ENCODE results near the gene BATF.

GRCh38 chr14:75591331-75591946 lies 69.2 kb downstream of the BATF start:
- no peak for TF ChIP-seq CTCF (IDR thresholded peaks at IDR 0.05; ENCODE audit: low read length)
- TF ChIP-seq EZH2 (optimal IDR thresholded peaks at IDR 0.05; ENCODE audit: low read depth, low read length): no peak

Data from MM.1S (cell line).